HEK293 (cell line): Measurements from ENCODE around the gene ATF2.

ENCODE experiments used
- SP2 ChIP-seq: fragments of 450-650 bp; formaldehyde crosslinking; IDR thresholded peaks from 2 replicates; pipeline ENCODE4 v1.5.1; 2016; ENCODE audit warnings: missing biosample characterization, missing genetic modification characterization
- ZNF549 ChIP-seq: fragments of 450-650 bp; IDR thresholded peaks from 2 replicates; pipeline ENCODE4 v1.5.1; 2018; ENCODE audit warnings: missing biosample characterization, missing genetic modification characterization, mild to moderate bottlenecking, inconsistent platforms, moderate library complexity
- ZNF561 ChIP-seq: fragments of 450-650 bp; IDR thresholded peaks from 2 replicates; pipeline ENCODE4 v1.5.1; 2018; ENCODE audit warnings: missing biosample characterization, missing genetic modification characterization, borderline replicate concordance
- TF ChIP-seq, protein P1 (sequence below): fragments of 450-650 bp; formaldehyde crosslinking; IDR thresholded peaks from 2 replicates; pipeline ENCODE4 v1.5.1; 2016; ENCODE audit warnings: missing biosample characterization, missing genetic modification characterization

- TF ChIP-seq, protein P1, sequence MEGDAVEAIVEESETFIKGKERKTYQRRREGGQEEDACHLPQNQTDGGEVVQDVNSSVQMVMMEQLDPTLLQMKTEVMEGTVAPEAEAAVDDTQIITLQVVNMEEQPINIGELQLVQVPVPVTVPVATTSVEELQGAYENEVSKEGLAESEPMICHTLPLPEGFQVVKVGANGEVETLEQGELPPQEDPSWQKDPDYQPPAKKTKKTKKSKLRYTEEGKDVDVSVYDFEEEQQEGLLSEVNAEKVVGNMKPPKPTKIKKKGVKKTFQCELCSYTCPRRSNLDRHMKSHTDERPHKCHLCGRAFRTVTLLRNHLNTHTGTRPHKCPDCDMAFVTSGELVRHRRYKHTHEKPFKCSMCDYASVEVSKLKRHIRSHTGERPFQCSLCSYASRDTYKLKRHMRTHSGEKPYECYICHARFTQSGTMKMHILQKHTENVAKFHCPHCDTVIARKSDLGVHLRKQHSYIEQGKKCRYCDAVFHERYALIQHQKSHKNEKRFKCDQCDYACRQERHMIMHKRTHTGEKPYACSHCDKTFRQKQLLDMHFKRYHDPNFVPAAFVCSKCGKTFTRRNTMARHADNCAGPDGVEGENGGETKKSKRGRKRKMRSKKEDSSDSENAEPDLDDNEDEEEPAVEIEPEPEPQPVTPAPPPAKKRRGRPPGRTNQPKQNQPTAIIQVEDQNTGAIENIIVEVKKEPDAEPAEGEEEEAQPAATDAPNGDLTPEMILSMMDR, result no peak
- TF ChIP-seq SP2 (tag by site-specific recombination) (no peak), ZNF561 (tag by site-specific recombination) (0 out of 2 replicates have a peak, but pooled peaks have one; percentile 1), ZNF549 (no peak)
These were observed 13.9 kb upstream of the ATF2 start for GRCh38 chr2:175181877-175182308.
